ENCODE results near the gene ZNF565.
A peak's percentile ranks its signal among the peaks of the same experiment; 100 is the strongest.
"Not testable (repeated sequence)": the region's sequence is repeated elsewhere in the genome, so short reads cannot be mapped to it uniquely, and the experiment has no call there.

The ZNF565 gene

DNA sequence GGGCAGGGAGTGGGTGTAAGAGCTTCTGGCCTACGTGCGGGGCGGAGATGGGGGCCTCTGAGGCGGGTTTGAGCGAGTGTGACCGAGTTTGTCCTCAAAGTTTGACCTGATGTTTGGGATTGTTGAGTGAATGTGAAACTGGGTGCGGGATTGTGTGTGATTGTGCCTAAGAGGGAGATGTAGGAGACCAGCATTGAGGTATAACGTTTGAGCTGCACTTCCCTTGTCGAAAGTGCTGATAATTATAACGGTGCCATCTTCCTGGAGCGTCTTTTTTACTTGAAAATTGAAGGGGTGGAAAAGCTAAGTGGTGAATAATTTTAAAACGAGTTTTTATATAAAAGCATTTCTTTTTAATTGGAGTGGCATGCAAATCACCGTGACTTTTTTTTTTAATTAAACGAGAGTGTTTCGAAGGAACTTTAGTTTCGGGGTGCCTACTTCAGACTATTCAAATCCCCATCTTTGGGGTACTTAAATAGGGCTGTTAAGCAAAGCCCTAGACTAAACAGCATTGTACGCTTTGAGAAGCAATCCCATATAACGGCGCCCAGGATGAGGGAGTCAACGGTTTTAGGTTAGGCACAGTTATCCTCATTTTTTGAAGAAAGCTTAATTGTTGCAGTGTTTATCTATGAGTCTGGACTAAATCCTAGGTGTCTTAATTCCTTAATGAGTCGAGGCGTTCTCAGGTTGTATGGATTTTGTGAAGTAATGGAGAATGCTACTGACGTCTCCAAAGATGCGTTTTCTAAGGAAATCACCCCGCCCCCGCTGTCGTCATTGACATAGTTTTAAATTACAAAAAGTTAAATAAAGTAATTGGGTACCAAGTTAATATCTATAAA is 1.0 kb upstream of the ZNF565 start:
- H3K36me3 ChIP-seq: peaks cover 39% of the 10 kb centered on the region
- peaks cover 50% of the 10 kb centered on the region for H4K20me1 ChIP-seq
- peak overlapping the region; percentile 85 for H3K4me2 ChIP-seq
- peak overlapping the region; percentile 81 for H3K4me3 ChIP-seq
- TF ChIP-seq Cebpa-rat (IDR thresholded peaks at IDR 0.05): no peak
- no peaks in the 10 kb centered on the region for H3K27me3 ChIP-seq
- H3K27ac ChIP-seq: peak overlapping the region; percentile 99
- peak overlapping the region; percentile 98 for H3K9ac ChIP-seq
- peaks cover 44% of the 10 kb centered on the region for H3K4me1 ChIP-seq
- H3K9me3 ChIP-seq: no peaks in the 10 kb centered on the region; the same call in 1 of the 2 replicates

DNA sequence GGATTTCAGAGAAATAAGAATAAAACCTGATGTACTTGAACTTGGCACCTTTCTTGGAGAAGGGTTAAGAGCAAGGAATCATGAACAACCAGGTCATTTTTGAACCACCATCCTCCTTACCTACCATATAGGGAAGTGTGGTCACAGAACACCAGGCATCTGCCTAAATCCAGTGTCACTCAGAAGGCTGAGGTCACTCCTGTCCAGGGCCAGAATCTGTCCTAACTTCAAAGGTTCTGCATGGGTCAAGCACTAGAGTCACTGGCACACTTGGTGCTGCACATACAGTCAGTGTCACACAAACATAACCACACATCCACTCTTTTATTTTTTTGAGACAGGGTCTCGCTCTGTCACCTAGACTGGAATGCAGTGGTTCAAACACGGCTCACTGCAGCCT is 1.6 kb downstream of the ZNF565 start:
- Histone ChIP-seq H3K36me3 (peaks cover 13% of the 10 kb centered on the region), H4K20me1 (peaks cover 24% of the 10 kb centered on the region), H3K4me2 (no peak overlapping the region), H3K9ac (no peak overlapping the region), H3K4me3 (no peak overlapping the region), H3K27me3 (no peaks in the 10 kb centered on the region), H3K4me1 (peaks cover 38% of the 10 kb centered on the region), H3K9me3 (no peaks in the 10 kb centered on the region), H3K27ac (no peak overlapping the region)
- TF ChIP-seq Cebpa-rat (IDR thresholded peaks at IDR 0.05): no peak

DNA sequence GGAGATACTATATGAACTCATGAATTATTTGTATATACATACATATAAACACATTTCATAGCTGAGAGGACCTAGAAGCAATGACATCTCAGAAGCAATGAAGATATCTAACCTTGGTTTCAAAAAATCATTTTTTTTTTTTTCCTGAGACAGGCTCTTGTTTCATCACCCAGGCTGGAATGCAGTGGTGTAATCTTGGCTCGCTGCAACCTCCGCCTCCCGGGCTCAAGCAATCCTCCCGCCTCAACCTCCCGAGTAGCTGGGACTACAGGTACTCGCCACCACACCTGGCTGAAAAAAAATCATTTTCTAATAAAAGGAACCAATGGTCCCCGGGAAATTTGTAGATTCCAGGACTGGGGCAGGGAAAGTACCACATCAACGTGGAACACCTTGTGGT is 4.0 kb downstream of the ZNF565 start:
- no peak for TF ChIP-seq Cebpa-rat (IDR thresholded peaks at IDR 0.05)
- no peak overlapping the region for H3K27ac ChIP-seq
- H3K9ac ChIP-seq: no peak overlapping the region
- H3K4me2 ChIP-seq: no peak overlapping the region
- no peaks in the 10 kb centered on the region for H3K27me3 ChIP-seq
- H3K36me3 ChIP-seq: no peaks in the 10 kb centered on the region
- H3K4me3 ChIP-seq: no peak overlapping the region
- no peaks in the 10 kb centered on the region for H4K20me1 ChIP-seq
- H3K4me1 ChIP-seq: peaks cover 18% of the 10 kb centered on the region
- no peaks in the 10 kb centered on the region for H3K9me3 ChIP-seq

DNA sequence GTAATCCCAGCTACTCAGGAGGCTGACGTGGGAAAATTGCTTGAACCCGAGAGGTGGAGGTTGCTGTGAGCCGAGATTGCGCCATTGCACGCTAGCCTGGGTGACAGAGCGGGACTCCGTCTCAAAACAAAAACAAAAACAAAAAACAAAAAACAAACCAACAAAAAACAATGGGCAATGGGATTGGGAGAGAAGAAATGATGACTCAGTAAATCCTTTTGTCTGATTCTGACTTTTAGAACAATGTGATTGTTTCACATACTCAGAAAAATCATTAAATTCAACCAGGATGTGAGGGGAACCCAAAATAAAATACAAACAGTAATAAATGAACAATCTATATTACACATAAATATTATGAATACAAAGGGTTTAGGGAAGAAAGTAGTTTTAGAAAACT is 5.1 kb downstream of the ZNF565 start:
- TF ChIP-seq Cebpa-rat (IDR thresholded peaks at IDR 0.05): no peak
- no peaks in the 10 kb centered on the region for H3K9me3 ChIP-seq
- H3K4me1 ChIP-seq: peaks cover 18% of the 10 kb centered on the region
- H3K9ac ChIP-seq: no peak overlapping the region
- no peaks in the 10 kb centered on the region for H3K27me3 ChIP-seq
- H4K20me1 ChIP-seq: no peaks in the 10 kb centered on the region
- no peak overlapping the region for H3K4me3 ChIP-seq
- H3K4me2 ChIP-seq: no peak overlapping the region
- H3K36me3 ChIP-seq: no peaks in the 10 kb centered on the region
- H3K27ac ChIP-seq: no peak overlapping the region

DNA sequence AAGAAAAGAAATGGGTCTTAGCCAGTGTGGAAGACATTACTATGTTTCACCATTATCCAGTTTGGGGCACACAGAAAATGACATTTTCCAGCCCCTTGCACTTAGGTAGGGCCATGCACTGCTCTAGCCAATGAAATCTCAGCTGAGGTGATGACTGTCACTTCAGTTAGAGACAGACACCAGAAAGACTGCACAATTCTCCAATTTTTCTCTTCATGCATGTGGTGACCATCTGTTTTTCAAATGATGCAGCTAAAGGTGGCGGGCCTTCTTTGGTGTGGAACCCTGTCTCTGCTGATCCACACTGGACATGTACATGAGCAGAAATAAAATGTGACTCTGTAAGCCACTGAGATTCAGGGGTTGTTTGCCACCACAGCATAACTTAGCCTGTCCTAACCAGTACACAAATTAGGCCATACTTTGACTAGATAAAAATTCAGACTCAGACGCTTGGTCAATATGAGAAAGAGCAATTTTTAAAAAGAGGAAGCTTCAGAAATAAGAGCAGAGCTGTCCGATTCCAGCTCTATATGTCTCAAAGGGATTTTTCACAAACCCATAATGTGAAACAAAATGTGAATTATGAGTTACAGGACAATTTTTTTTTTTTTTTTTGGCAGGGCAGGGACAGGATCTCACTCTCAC is 6.7 kb downstream of the ZNF565 start:
- Histone ChIP-seq H3K4me2 (no peak overlapping the region), H3K9ac (no peak overlapping the region), H4K20me1 (no peaks in the 10 kb centered on the region), H3K27ac (no peak overlapping the region), H3K9me3 (no peaks in the 10 kb centered on the region), H3K4me1 (0 out of 2 replicates have a peak, but pooled peaks cover 5% of the 10 kb centered on the region), H3K27me3 (no peaks in the 10 kb centered on the region), H3K36me3 (no peaks in the 10 kb centered on the region), H3K4me3 (no peak overlapping the region)
- no peak for TF ChIP-seq Cebpa-rat (IDR thresholded peaks at IDR 0.05)

DNA sequence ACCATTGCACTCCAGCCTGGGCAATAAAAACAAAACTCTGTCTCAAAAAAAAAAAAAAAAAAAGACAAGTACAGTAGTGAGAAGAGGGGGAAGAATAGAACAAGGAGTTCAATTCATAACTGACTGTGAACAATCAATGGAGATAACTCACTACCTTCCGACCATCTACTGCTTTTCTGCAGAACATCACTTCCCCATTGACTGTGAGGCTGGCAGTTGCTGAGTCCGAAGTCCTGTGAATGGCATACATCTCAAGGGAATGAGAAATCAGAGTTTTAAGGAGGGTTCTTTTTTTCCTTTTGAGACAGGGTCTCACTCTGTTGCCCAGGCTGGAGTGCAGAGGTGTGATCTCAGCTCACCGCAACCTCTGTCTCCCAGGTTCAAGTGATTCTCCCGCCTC is 11.2 kb downstream of the ZNF565 start:
- no peak overlapping the region for H3K9ac ChIP-seq
- no peak overlapping the region for H3K4me2 ChIP-seq
- H3K4me1 ChIP-seq: 0 out of 2 replicates have a peak, but pooled peaks cover 4% of the 10 kb centered on the region
- no peaks in the 10 kb centered on the region for H3K27me3 ChIP-seq
- H3K36me3 ChIP-seq: no peaks in the 10 kb centered on the region
- no peaks in the 10 kb centered on the region for H4K20me1 ChIP-seq
- no peak for TF ChIP-seq Cebpa-rat (IDR thresholded peaks at IDR 0.05)
- no peak overlapping the region for H3K27ac ChIP-seq
- no peaks in the 10 kb centered on the region for H3K9me3 ChIP-seq
- no peak overlapping the region for H3K4me3 ChIP-seq

DNA sequence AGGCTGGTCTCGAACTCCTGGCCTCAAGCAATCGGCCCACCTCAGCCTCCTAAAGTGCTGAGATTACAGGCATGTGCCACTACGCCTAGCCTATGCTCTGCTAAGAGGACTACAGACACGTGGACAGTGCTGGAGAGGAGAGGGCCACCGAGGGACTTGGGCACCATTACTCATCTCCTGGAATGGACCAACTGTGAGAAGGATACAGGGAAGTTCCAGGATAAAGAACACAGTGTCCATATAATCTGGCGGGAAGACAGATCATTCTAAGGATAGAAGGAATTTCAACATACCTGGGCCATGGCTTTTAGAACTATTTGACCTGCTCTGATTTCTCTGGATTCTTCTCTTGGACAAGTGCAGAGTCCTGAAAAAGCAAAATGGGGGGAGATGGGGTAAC is 12.8 kb downstream of the ZNF565 start:
- no peak overlapping the region for H3K27ac ChIP-seq
- H4K20me1 ChIP-seq: no peaks in the 10 kb centered on the region
- no peak for TF ChIP-seq Cebpa-rat (IDR thresholded peaks at IDR 0.05)

DNA sequence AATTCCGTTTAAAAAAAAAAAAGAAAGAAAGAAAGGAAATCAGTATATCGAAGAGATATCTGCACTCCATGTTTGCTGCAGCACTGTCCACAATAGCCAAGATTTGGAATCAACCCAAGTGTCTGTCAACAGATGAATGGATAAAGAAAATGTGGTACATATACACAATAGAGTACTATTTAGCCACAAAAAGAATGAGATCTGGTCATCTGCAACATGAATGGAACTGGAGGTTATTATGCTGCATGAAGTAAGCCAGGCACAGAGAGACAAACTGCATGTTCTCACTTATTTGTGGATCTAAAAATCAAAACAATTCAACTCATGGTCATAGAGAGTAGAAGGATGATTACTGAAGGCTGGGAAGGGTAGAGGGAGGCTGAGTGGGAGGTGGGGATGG is 16.3 kb downstream of the ZNF565 start:
- Histone ChIP-seq H3K27ac (no peak overlapping the region), H3K4me3 (no peak overlapping the region), H3K9ac (no peak overlapping the region), H3K4me2 (no peak overlapping the region), H3K4me1 (peaks cover 10% of the 10 kb centered on the region), H4K20me1 (no peaks in the 10 kb centered on the region), H3K27me3 (no peaks in the 10 kb centered on the region), H3K9me3 (no peaks in the 10 kb centered on the region), H3K36me3 (peaks cover 17% of the 10 kb centered on the region)
- TF ChIP-seq Cebpa-rat (IDR thresholded peaks at IDR 0.05): no peak

More for the DNA sequence above, 12.8 kb downstream of the ZNF565 start:
- Histone ChIP-seq H3K9me3 (no peaks in the 10 kb centered on the region), H3K36me3 (no peaks in the 10 kb centered on the region), H3K9ac (no peak overlapping the region), H3K27me3 (no peaks in the 10 kb centered on the region), H3K4me2 (no peak overlapping the region), H3K4me1 (peaks cover 2% of the 10 kb centered on the region), H3K4me3 (no peak overlapping the region)

DNA sequence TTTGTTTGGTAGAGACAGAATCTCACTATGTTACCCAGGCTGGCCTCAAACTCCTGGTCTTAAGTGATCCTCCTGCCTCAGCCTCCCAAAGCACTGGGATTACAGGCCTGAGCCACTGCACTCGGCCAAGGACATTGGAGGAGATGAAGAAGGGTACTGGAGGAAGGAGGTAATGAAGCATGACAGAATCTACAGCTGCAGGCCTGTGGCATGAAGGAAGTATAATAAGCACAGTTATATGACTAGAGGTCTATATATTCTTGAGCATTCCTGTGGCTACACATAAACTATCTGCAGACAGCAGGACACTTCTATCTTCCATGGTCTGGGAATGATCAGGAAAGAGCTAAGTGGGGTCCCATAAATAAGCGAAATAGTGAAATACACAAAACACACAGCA is 18.2 kb downstream of the ZNF565 start:
- H3K27ac ChIP-seq: 0 out of 2 replicates have a peak overlapping the region, but pooled peaks have one; percentile 30
- no peak overlapping the region for H3K4me3 ChIP-seq
- no peak for TF ChIP-seq Cebpa-rat (IDR thresholded peaks at IDR 0.05)
- peak overlapping the region; percentile 37 for H3K4me2 ChIP-seq
- H3K9me3 ChIP-seq: no peaks in the 10 kb centered on the region
- H3K9ac ChIP-seq: no peak overlapping the region
- no peaks in the 10 kb centered on the region for H4K20me1 ChIP-seq
- H3K27me3 ChIP-seq: no peaks in the 10 kb centered on the region
- peaks cover 17% of the 10 kb centered on the region for H3K36me3 ChIP-seq
- peaks cover 10% of the 10 kb centered on the region for H3K4me1 ChIP-seq

DNA sequence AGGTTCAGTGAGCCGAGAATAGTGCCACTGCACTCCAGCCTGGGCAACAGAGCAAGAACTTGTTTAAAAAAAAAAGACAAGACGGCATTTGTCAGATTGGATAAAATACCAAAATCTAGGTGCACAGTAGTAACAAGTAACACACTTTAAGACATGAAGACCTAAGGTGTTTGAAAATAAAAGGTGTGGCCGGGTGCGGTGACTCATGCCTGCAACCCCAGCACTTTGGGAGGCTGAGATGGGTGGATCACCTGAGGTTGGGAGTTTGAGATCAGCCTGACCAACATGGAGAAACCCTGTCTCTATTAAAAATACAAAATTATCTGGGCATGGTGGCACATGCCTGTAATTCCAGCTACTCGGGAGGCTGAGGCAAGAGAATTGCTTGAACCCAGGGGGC is 27.7 kb downstream of the ZNF565 start:
- H3K4me2 ChIP-seq, H3K27ac ChIP-seq, H3K4me3 ChIP-seq, H3K4me1 ChIP-seq, H4K20me1 ChIP-seq, H3K9ac ChIP-seq, H3K9me3 ChIP-seq, H3K27me3 ChIP-seq: not testable (repeated sequence)
- H3K36me3 ChIP-seq: peaks cover 13% of the 10 kb centered on the region

All from BLaER1 (cell line).